ENCODE measurements around the gene NID1.
A peak's percentile ranks its signal among the peaks of the same experiment; 100 is the strongest.
"Not testable (repeated sequence)": the region's sequence is repeated elsewhere in the genome, so short reads cannot be mapped to it uniquely, and the experiment has no call there.

The NID1 gene

GRCh38 chr1:235971020-235971419, 93.9 kb downstream of the NID1 start:
- H3K27ac Mint-ChIP-seq = peak overlapping the region; percentile 90
- H3K27me3 Mint-ChIP-seq = no peaks in the 10 kb centered on the region
- H3K9me3 Mint-ChIP-seq = no peaks in the 10 kb centered on the region
- no peaks in the 10 kb centered on the region for H3K36me3 Mint-ChIP-seq (ENCODE audit: low read depth)
- peak overlapping the region; percentile 77 for H3K4me3 Mint-ChIP-seq
- peaks cover 17% of the 10 kb centered on the region for H3K4me1 Mint-ChIP-seq (ENCODE audit: low read depth)

GRCh38 chr1:235968831-235969230, 96.1 kb downstream of the NID1 start:
- Mint-ChIP-seq H3K27ac (no peak overlapping the region), H3K4me1 (ENCODE audit: low read depth) (peaks cover 28% of the 10 kb centered on the region), H3K27me3 (peaks cover 4% of the 10 kb centered on the region), H3K36me3 (ENCODE audit: low read depth) (no peaks in the 10 kb centered on the region), H3K9me3 (peaks cover 10% of the 10 kb centered on the region), H3K4me3 (no peak overlapping the region)

GRCh38 chr1:235966134-235966533, 98.8 kb downstream of the NID1 start:
- not testable (repeated sequence) for H3K36me3 Mint-ChIP-seq (ENCODE audit: low read depth); H3K27me3 Mint-ChIP-seq; H3K27ac Mint-ChIP-seq; H3K4me3 Mint-ChIP-seq; H3K9me3 Mint-ChIP-seq
- peaks cover 13% of the 10 kb centered on the region for H3K4me1 Mint-ChIP-seq (ENCODE audit: low read depth)

GRCh38 chr1:235960809-235961208, 104.1 kb downstream of the NID1 start:
- peaks cover 19% of the 10 kb centered on the region for H3K4me1 Mint-ChIP-seq (ENCODE audit: low read depth)
- no peaks in the 10 kb centered on the region for H3K36me3 Mint-ChIP-seq (ENCODE audit: low read depth)
- H3K9me3 Mint-ChIP-seq = peaks cover 10% of the 10 kb centered on the region
- H3K4me3 Mint-ChIP-seq = no peak overlapping the region
- no peak overlapping the region for H3K27ac Mint-ChIP-seq
- peaks cover 4% of the 10 kb centered on the region for H3K27me3 Mint-ChIP-seq

GRCh38 chr1:235958021-235958420, 106.9 kb downstream of the NID1 start:
- Mint-ChIP-seq H3K4me3 (no peak overlapping the region), H3K4me1 (ENCODE audit: low read depth) (peaks cover 36% of the 10 kb centered on the region), H3K36me3 (ENCODE audit: low read depth) (no peaks in the 10 kb centered on the region)

GRCh38 chr1:235955777-235956176, 109.1 kb downstream of the NID1 start:
- Mint-ChIP-seq H3K4me1 (ENCODE audit: low read depth) (peaks cover 49% of the 10 kb centered on the region), H3K36me3 (ENCODE audit: low read depth) (no peaks in the 10 kb centered on the region), H3K27ac (no peak overlapping the region), H3K4me3 (no peak overlapping the region), H3K27me3 (no peaks in the 10 kb centered on the region), H3K9me3 (no peaks in the 10 kb centered on the region)

More at GRCh38 chr1:235958021-235958420, 106.9 kb downstream of the NID1 start:
- Mint-ChIP-seq H3K9me3 (no peaks in the 10 kb centered on the region), H3K27ac (no peak overlapping the region), H3K27me3 (no peaks in the 10 kb centered on the region)

- Mint-ChIP-seq H3K27ac (no peak overlapping the region), H3K36me3 (ENCODE audit: low read depth) (no peaks in the 10 kb centered on the region), H3K9me3 (no peaks in the 10 kb centered on the region), H3K4me3 (no peak overlapping the region), H3K4me1 (ENCODE audit: low read depth) (peaks cover 49% of the 10 kb centered on the region), H3K27me3 (no peaks in the 10 kb centered on the region)
Observed at GRCh38 chr1:235954306-235955283, 110.3 kb downstream of the NID1 start.

- Mint-ChIP-seq H3K4me3 (no peak overlapping the region), H3K9me3 (no peaks in the 10 kb centered on the region), H3K27ac (no peak overlapping the region), H3K27me3 (no peaks in the 10 kb centered on the region), H3K36me3 (ENCODE audit: low read depth) (no peaks in the 10 kb centered on the region), H3K4me1 (ENCODE audit: low read depth) (peaks cover 53% of the 10 kb centered on the region)
Observed at GRCh38 chr1:235953801-235954200, 111.1 kb downstream of the NID1 start.

GRCh38 chr1:235952950-235953615, 111.8 kb downstream of the NID1 start:
- peak overlapping the region; percentile 59 for H3K4me3 Mint-ChIP-seq

GRCh38 chr1:235951661-235952060, 113.2 kb downstream of the NID1 start:
- no peak overlapping the region for H3K27ac Mint-ChIP-seq
- H3K27me3 Mint-ChIP-seq = no peaks in the 10 kb centered on the region
- H3K4me3 Mint-ChIP-seq = no peak overlapping the region
- H3K9me3 Mint-ChIP-seq = no peaks in the 10 kb centered on the region
- peaks cover 65% of the 10 kb centered on the region for H3K4me1 Mint-ChIP-seq (ENCODE audit: low read depth)
- H3K36me3 Mint-ChIP-seq (ENCODE audit: low read depth) = no peaks in the 10 kb centered on the region

More at GRCh38 chr1:235952950-235953615, 111.8 kb downstream of the NID1 start:
- no peaks in the 10 kb centered on the region for H3K9me3 Mint-ChIP-seq
- H3K27me3 Mint-ChIP-seq = no peaks in the 10 kb centered on the region
- no peaks in the 10 kb centered on the region for H3K36me3 Mint-ChIP-seq (ENCODE audit: low read depth)
- H3K27ac Mint-ChIP-seq = peak overlapping the region; percentile 90
- H3K4me1 Mint-ChIP-seq (ENCODE audit: low read depth) = peaks cover 57% of the 10 kb centered on the region

- Mint-ChIP-seq H3K27ac (no peak overlapping the region), H3K4me3 (no peak overlapping the region), H3K4me1 (ENCODE audit: low read depth) (peaks cover 65% of the 10 kb centered on the region), H3K36me3 (ENCODE audit: low read depth) (no peaks in the 10 kb centered on the region), H3K9me3 (no peaks in the 10 kb centered on the region), H3K27me3 (no peaks in the 10 kb centered on the region)
Observed at GRCh38 chr1:235950318-235950717, 114.6 kb downstream of the NID1 start.

GRCh38 chr1:235948774-235949427, 116.0 kb downstream of the NID1 start:
- H3K36me3 Mint-ChIP-seq (ENCODE audit: low read depth) = no peaks in the 10 kb centered on the region
- H3K4me1 Mint-ChIP-seq (ENCODE audit: low read depth) = peaks cover 54% of the 10 kb centered on the region
- no peak overlapping the region for H3K4me3 Mint-ChIP-seq
- H3K9me3 Mint-ChIP-seq = no peaks in the 10 kb centered on the region
- H3K27ac Mint-ChIP-seq = no peak overlapping the region
- no peaks in the 10 kb centered on the region for H3K27me3 Mint-ChIP-seq

GRCh38 chr1:235947989-235948388, 116.9 kb downstream of the NID1 start:
- Mint-ChIP-seq H3K4me3 (no peak overlapping the region), H3K4me1 (ENCODE audit: low read depth) (peaks cover 50% of the 10 kb centered on the region), H3K27me3 (no peaks in the 10 kb centered on the region), H3K9me3 (no peaks in the 10 kb centered on the region), H3K27ac (no peak overlapping the region), H3K36me3 (ENCODE audit: low read depth) (no peaks in the 10 kb centered on the region)

- H3K27ac Mint-ChIP-seq = peak overlapping the region; percentile 13
- H3K9me3 Mint-ChIP-seq = no peaks in the 10 kb centered on the region
- no peaks in the 10 kb centered on the region for H3K27me3 Mint-ChIP-seq
- H3K4me1 Mint-ChIP-seq (ENCODE audit: low read depth) = peaks cover 47% of the 10 kb centered on the region
- no peak overlapping the region for H3K4me3 Mint-ChIP-seq
- no peaks in the 10 kb centered on the region for H3K36me3 Mint-ChIP-seq (ENCODE audit: low read depth)
Observed at GRCh38 chr1:235946571-235946981, 118.3 kb downstream of the NID1 start.

Measured in stimulated activated naive CD8-positive, alpha-beta T cell treated with anti-CD3 and anti-CD28 coated beads, Interleukin-15, Interleukin-2, amounts not matched to agents 100 ng/mL and 50 ng/mL, for 24 hours (primary cell).